Thoracic aorta (tissue), 2 donors: ENCODE measurements around the gene AFDN. TPM values are rescaled to one million over a fixed set of nuclear protein-coding genes. Genes with fewer than 3 reads are reported as not detected.

ENCODE experiments used
- ATAC-seq: fragments of 150-250 bp; one replicate; pipeline ENCODE4 v1.8.0; 2017; ENCODE audit warnings: low read depth; ENCODE audit not compliant: insufficient number of reproducible peaks, low FRiP score
- DNase-seq: peaks from one replicate; pipeline ENCODE4 v3.0.0-alpha.2; 2020; ENCODE audit warnings: low spot score
- H3K27ac ChIP-seq, 2 donors: fragments of 200-600 bp; sonication (generic); 1 replicate in 1 of 2; 2 replicates in 1 of 2; pipeline ENCODE4 v1.5.1; 2016; ENCODE audit warnings: mild to moderate bottlenecking in 2 of 2, moderate library complexity in 2 of 2
- H3K27me3 ChIP-seq: fragments of 200-600 bp; sonication (generic); replicated peaks from 2 replicates; pipeline ENCODE4 v1.6.0; 2016; ENCODE audit warnings: mild to moderate bottlenecking; ENCODE audit not compliant: insufficient read depth
- H3K36me3 ChIP-seq: fragments of 200-600 bp; sonication (generic); one replicate; pipeline ENCODE4 v1.5.1; 2016
- H3K4me1 ChIP-seq, 2 donors: fragments of 200-600 bp; sonication (generic); 1 replicate in 1 of 2; 2 replicates in 1 of 2; pipeline versions ENCODE4 v1.5.1 to v1.6.0; 2016; ENCODE audit warnings: low read depth in 2 of 2, mild to moderate bottlenecking in 1 of 2; ENCODE audit not compliant: control insufficient read depth in 1 of 2
- H3K4me3 ChIP-seq: fragments of 200-600 bp; sonication (generic); 2 replicates; pipeline ENCODE4 v1.5.1; 2016; ENCODE audit warnings: mild to moderate bottlenecking
- H3K9me3 ChIP-seq: fragments of 200-600 bp; sonication (generic); 2 replicates; pipeline ENCODE4 v1.5.1; 2016
- CTCF ChIP-seq: fragments of 200-600 bp; sonication (generic); IDR thresholded peaks from one replicate; pipeline ENCODE4 v1.5.1; 2019; ENCODE audit warnings: antibody characterized with exemption
- total RNA-seq, 2 donors: library from RNA; depleted of rRNA; stranded (reverse); fragments of >200 nt; gene quantifications; one replicate each; pipeline versions ENCODE4 v1.1.0 to v1.2.3, GENCODE V29; 2016

Gene AFDN
- total RNA-seq, 2 donors from 2014 or later = 70.5 to 79.5 TPM

- no peak for ATAC-seq
- Histone ChIP-seq H3K9me3 (no peaks in the 10 kb centered on the region), H3K27ac (no peak overlapping the region), H3K27me3 (no peaks in the 10 kb centered on the region), H3K4me1 (no peaks in the 10 kb centered on the region), H3K4me3 (no peak overlapping the region), H3K36me3 (no peaks in the 10 kb centered on the region)
- DNase-seq = no peak
- TF ChIP-seq CTCF = no peak
These were observed 169.0 kb downstream of the AFDN start for GRCh38 chr6:167995731-167996151.

GRCh38 chr6:167996424-167997199, 169.9 kb downstream of the AFDN start:
- H3K36me3 ChIP-seq = no peaks in the 10 kb centered on the region
- H3K27me3 ChIP-seq = no peaks in the 10 kb centered on the region
- DNase-seq (no peak), ATAC-seq (no peak)
- H3K27ac ChIP-seq = no peak overlapping the region
- H3K4me1 ChIP-seq = no peaks in the 10 kb centered on the region
- no peak overlapping the region for H3K4me3 ChIP-seq
- H3K9me3 ChIP-seq = no peaks in the 10 kb centered on the region
- TF ChIP-seq CTCF = no peak

- no peak within 1 kb of the TSS for H3K27ac ChIP-seq
- no peak within 1 kb of the TSS for H3K4me3 ChIP-seq
- H3K36me3 ChIP-seq = no peaks in the 10 kb centered on the region
- H3K4me1 ChIP-seq = no peaks in the 10 kb centered on the region
- no peak for TF ChIP-seq CTCF
- DNase-seq (no peak), ATAC-seq (no peak)
- H3K27me3 ChIP-seq = no peaks in the 10 kb centered on the region
- H3K9me3 ChIP-seq = no peaks in the 10 kb centered on the region
These were observed 170.9 kb downstream of the AFDN start, which contains the start of gene KIF25 for GRCh38 chr6:167997642-167998041. Gene KIF25 (plus strand): TSS chr6:167997671. CDS start chr6:168029586, 31,915 bp downstream.

- no peak for TF ChIP-seq CTCF
- DNase-seq = no peak
- no peak for ATAC-seq
- H3K9me3 ChIP-seq = no peaks in the 10 kb centered on the region
- no peaks in the 10 kb centered on the region for H3K4me1 ChIP-seq
- no peaks in the 10 kb centered on the region for H3K36me3 ChIP-seq
- no peaks in the 10 kb centered on the region for H3K27me3 ChIP-seq
- H3K27ac ChIP-seq = no peak overlapping the region
- H3K4me3 ChIP-seq = no peak overlapping the region
These were observed 171.5 kb downstream of the AFDN start for GRCh38 chr6:167998215-167998614.

- no peaks in the 10 kb centered on the region for H3K27me3 ChIP-seq
- H3K4me1 ChIP-seq = no peaks in the 10 kb centered on the region
- no peaks in the 10 kb centered on the region for H3K36me3 ChIP-seq
- no peak for ATAC-seq
- DNase-seq = no peak
- no peak for TF ChIP-seq CTCF
- H3K4me3 ChIP-seq = no peak overlapping the region
- no peak overlapping the region for H3K27ac ChIP-seq
- no peaks in the 10 kb centered on the region for H3K9me3 ChIP-seq
These were observed 173.7 kb downstream of the AFDN start for GRCh38 chr6:168000198-168001028.
